A549 treated with Hydrocortisone at 1 μM for 4 hours (cell line): ENCODE results near the gene ESYT2. TPM values are rescaled to one million over a fixed set of nuclear protein-coding genes. Genes with fewer than 3 reads are reported as not detected.

Experiments
- total RNA-seq: library from RNA; stranded (reverse); fragments of 200-300 nt; extraction: Qiagen RNA extraction; gene quantifications from 5 replicates; pipeline ENCODE4 v1.2.3, GENCODE V29; 2022

ESYT2 gene
- 80.2 to 121 TPM (median 111 TPM) in 5 replicates for total RNA-seq

DNA sequence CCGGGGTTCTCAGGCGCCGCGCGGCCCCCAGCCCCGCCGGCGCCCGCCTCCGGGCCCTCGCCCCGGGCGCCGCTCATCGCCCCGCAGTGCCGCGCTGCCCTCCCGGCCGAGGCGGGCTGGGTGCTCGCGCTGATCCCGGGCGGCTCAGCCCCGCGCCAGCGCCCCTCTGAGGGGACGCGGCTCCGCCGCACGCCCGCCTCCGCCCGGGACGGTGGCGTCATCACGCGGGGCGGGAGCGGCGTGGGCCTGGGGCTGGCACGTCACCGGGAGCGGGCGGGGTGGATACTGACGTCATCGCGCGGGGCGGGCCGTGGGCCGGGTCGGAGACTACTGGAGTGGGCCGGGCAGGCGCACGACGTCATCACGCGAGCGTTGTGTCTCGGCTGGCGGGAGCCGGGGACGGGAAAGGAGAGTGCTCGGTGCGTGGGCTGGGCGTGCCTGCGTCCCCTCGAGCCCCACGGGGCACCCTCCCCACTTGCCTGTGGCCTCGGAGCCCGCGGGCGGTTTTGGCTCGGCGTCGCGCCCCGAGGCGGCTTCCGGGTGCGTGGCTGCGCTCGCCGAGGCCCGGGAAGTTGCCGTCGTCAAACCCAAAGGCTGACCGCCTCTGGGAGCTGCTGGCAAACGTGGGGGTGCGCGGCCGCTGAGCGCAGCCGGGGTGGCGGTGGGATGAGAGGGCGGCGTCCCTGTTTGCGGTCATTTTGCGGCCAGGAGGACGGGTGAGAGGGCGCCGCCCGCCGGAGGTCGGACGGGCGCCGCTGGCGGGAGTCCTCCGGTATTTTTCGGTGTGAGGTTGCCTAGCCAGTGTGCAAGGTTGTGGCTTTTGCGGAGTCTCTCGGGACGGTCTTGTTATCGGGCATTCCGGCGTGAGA, at the start of gene ESYT2:
TSS of gene ESYT2 (minus strand) at position 168 of the 869 bp plus-strand sequence. CDS start at position 77, 91 bp downstream.

DNA sequence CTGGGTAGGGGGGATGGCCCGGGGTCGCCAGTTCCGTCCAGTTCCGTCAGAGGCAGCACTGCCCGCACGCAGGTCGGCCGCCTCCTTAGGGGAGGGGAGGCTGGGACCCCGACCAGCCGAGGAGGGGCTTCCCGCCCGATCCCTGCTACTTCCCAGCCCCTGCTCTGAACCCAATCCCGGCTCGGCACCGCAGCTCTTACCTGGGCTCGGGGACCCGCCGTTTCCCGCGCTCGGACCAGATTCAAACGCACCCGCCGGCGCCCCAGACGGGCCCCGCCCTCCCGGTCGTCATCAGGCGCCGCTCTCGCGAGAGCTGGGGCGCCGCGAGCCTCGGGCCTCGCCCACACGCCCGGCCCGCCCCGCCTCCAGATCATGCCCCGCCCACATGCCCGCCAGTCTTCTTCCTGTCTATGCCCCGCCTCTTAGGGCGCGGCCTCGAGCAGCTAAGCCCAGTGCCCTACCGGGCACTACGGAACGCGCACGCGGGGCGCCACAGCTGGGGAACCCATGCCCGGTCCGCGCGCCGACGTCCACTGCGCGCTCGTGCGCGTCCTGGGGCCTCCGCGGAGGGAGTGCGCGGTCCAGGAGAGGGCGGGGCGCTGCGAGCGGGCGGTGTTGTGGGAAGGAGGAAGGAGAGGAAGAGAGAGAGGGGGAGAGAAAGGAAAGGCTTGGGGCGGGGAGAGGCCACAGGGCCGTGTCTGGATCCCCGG, 124.6 kb downstream of the ESYT2 start, which contains the start of gene NCAPG2:
TSS of gene NCAPG2 (minus strand) at position 281 of the 710 bp plus-strand sequence. CDS start 2,905 bp downstream, outside the sequence.

Other genes with a start within 250 kb of the ESYT2 start
- 0.77 to 1.1 TPM (median 0.97 TPM) in 5 replicates for gene PTPRN2, start 241.7 kb downstream of the ESYT2 start, total RNA-seq
- 32.6 to 45.4 TPM (median 39.3 TPM) in 5 replicates for gene NCAPG2, start 124.7 kb downstream of the ESYT2 start, total RNA-seq
- gene DYNC2I1, start 27.0 kb upstream of the ESYT2 start, total RNA-seq, result 14.5 to 20.7 TPM (median 18.4 TPM) in 5 replicates